Spinal cord (tissue), 10 donors: ENCODE measurements around the gene UBTF. TPM values are rescaled to one million over a fixed set of nuclear protein-coding genes. Genes with fewer than 3 reads are reported as not detected.

Source experiments
- DNase-seq, 6 donors: peaks; one replicate each; pipeline versions ENCODE4 v3.0.0 to v3.0.0-alpha.2; 2013 to 2015; ENCODE audit warnings: low spot score in 6 of 6, low read depth in 4 of 6
- H3K27ac ChIP-seq: one replicate; pipeline ENCODE4 v1.5.1; 2013; ENCODE audit warnings: low read depth, low read length, control low read depth
- H3K27me3 ChIP-seq: one replicate; pipeline ENCODE4 v1.6.1; 2013; ENCODE audit warnings: low read length; ENCODE audit not compliant: control insufficient read depth, insufficient read depth
- H3K36me3 ChIP-seq: one replicate; pipeline ENCODE4 v1.6.1; 2013; ENCODE audit warnings: low read length; ENCODE audit not compliant: control insufficient read depth, insufficient read depth
- H3K4me1 ChIP-seq: one replicate; pipeline ENCODE4 v1.6.1; 2013; ENCODE audit warnings: low read length; ENCODE audit not compliant: control insufficient read depth, insufficient read depth
- H3K4me3 ChIP-seq: one replicate; pipeline ENCODE4 v1.5.1; 2013; ENCODE audit warnings: low read depth, low read length, control low read depth
- H3K9me3 ChIP-seq: one replicate; pipeline ENCODE4 v1.6.1; 2013; ENCODE audit warnings: low read length; ENCODE audit not compliant: control insufficient read depth, insufficient read depth
- WGBS: methylation state at CpG from one replicate; pipeline ENCODE4 v1.1.5; 2013; ENCODE audit warnings: missing lambda C conversion rate; ENCODE audit not compliant: insufficient coverage; 5-methylcytosine and 5-hydroxymethylcytosine counted together
- long read RNA-seq, 4 donors: transcript quantifications; one replicate each; lab custom pipeline, GENCODE V29; 2026
- polyA plus RNA-seq, 2 donors: library from polyadenylated mRNA; unstranded; fragments of 120-200 nt; gene quantifications; one replicate each; pipeline ENCODE4 v1.2.1, GENCODE V29; 2013; ENCODE audit not compliant: insufficient read length in 2 of 2
- total RNA-seq, 2 donors: library from RNA; depleted of rRNA in 1 of 2; stranded (reverse); fragments of 120-200 nt in 1 of 2; fragments of >200 nt in 1 of 2; gene quantifications; one replicate each; pipeline versions ENCODE4 v1.2.3 to v1.2.4, GENCODE V29; 2013 to 2014
- donor health status: healthy.

UBTF gene
- total RNA-seq (100 to 1,000 TPM in 1 of 2 donors, 10 to 100 TPM in 1; 48.6 to 101 TPM), polyA plus RNA-seq (100 to 1,000 TPM; 123 to 127 TPM)
- long read RNA-seq, donor 1, full-length matches to known transcripts, result 8 of 34 reads
- long read RNA-seq, donor 1, partial matches to known transcripts, result 26 of 34 reads
- long read RNA-seq, donor 1, other reads (novel, unspliced or antisense), result 0 of 34 reads
- long read RNA-seq, donor 2, full-length matches to known transcripts, result 3 of 8 reads
- long read RNA-seq, donor 2, partial matches to known transcripts, result 5 of 8 reads
- long read RNA-seq, donor 2, other reads (novel, unspliced or antisense), result 0 of 8 reads
- long read RNA-seq, donor 3, partial matches to known transcripts, result 11 of 13 reads
- long read RNA-seq, donor 3, other reads (novel, unspliced or antisense), result 0 of 13 reads
- long read RNA-seq, donor 4, full-length matches to known transcripts, result 3 of 3 reads
- long read RNA-seq, donor 4, partial matches to known transcripts, result 0 of 3 reads
- long read RNA-seq, donor 4, other reads (novel, unspliced or antisense), result 0 of 3 reads

- Histone ChIP-seq H3K4me3 (peak within 1 kb of the TSS; percentile 85), H3K27ac (peak within 1 kb of the TSS; percentile 96), H3K36me3 (peaks cover 35% of the 10 kb centered on the region), H3K27me3 (no peaks in the 10 kb centered on the region), H3K9me3 (no peaks in the 10 kb centered on the region), H3K4me1 (peaks cover 42% of the 10 kb centered on the region)
- DNase-seq, result peak in 3 of 6 donors; percentile 69 to 93 (median 92)
- WGBS, result 0% methylated on average over 57 of the region's 76 CpGs
These were observed at the start of gene UBTF for GRCh38 chr17:44219616-44220212. Gene UBTF, minus strand, starts transcription at chr17:44219675. Its CDS starts 1,446 bp downstream, at chr17:44218229.

- DNase-seq, result peak in 1 of 6 donors; percentile 14
- no peaks in the 10 kb centered on the region for H3K9me3 ChIP-seq
- no peak overlapping the region for H3K4me3 ChIP-seq
- peaks cover 13% of the 10 kb centered on the region for H3K4me1 ChIP-seq
- 64% methylated on average over 8 of the region's 11 CpGs for WGBS
- H3K27ac ChIP-seq, result no peak overlapping the region
- no peaks in the 10 kb centered on the region for H3K27me3 ChIP-seq
- no peaks in the 10 kb centered on the region for H3K36me3 ChIP-seq
These were observed 49.4 kb upstream of the UBTF start for GRCh38 chr17:44268709-44269534.

GRCh38 chr17:44267818-44268490 lies 48.5 kb upstream of the UBTF start, which contains the start of gene SLC4A1:
Gene SLC4A1, minus strand, starts transcription at chr17:44268135. Its CDS starts 5,269 bp downstream, at chr17:44262866.
- no peak for DNase-seq
- Histone ChIP-seq H3K9me3 (no peaks in the 10 kb centered on the region), H3K36me3 (no peaks in the 10 kb centered on the region), H3K4me1 (peaks cover 13% of the 10 kb centered on the region), H3K27ac (no peak within 1 kb of the TSS), H3K4me3 (no peak within 1 kb of the TSS), H3K27me3 (no peaks in the 10 kb centered on the region)
- WGBS, result 80% methylated on average over 13 of the region's 14 CpGs

- no peaks in the 10 kb centered on the region for H3K36me3 ChIP-seq
- no peaks in the 10 kb centered on the region for H3K9me3 ChIP-seq
- H3K4me1 ChIP-seq, result peaks cover 13% of the 10 kb centered on the region
- H3K27me3 ChIP-seq, result no peaks in the 10 kb centered on the region
- H3K4me3 ChIP-seq, result no peak overlapping the region
- no peak for DNase-seq
- WGBS, result no CpG with 5 or more reads among the region's 5 CpGs
- H3K27ac ChIP-seq, result no peak overlapping the region
These were observed 47.6 kb upstream of the UBTF start for GRCh38 chr17:44267165-44267455.

GRCh38 chr17:44266402-44267164 lies 47.1 kb upstream of the UBTF start:
- Histone ChIP-seq H3K27me3 (no peaks in the 10 kb centered on the region), H3K36me3 (no peaks in the 10 kb centered on the region), H3K27ac (no peak overlapping the region), H3K4me1 (peaks cover 13% of the 10 kb centered on the region), H3K4me3 (no peak overlapping the region), H3K9me3 (no peaks in the 10 kb centered on the region)
- no peak for DNase-seq
- 94% methylated on average over 5 of the region's 9 CpGs for WGBS

- Histone ChIP-seq H3K9me3 (no peaks in the 10 kb centered on the region), H3K4me1 (peaks cover 7% of the 10 kb centered on the region), H3K27ac (no peak overlapping the region), H3K36me3 (no peaks in the 10 kb centered on the region), H3K4me3 (no peak overlapping the region), H3K27me3 (no peaks in the 10 kb centered on the region)
- DNase-seq, result no peak
- 85% methylated on average over 7 of the region's 7 CpGs for WGBS
These were observed 43.9 kb upstream of the UBTF start for GRCh38 chr17:44263345-44263902.

- Histone ChIP-seq H3K36me3 (no peaks in the 10 kb centered on the region), H3K9me3 (no peaks in the 10 kb centered on the region), H3K27me3 (no peaks in the 10 kb centered on the region), H3K4me3 (no peak overlapping the region), H3K4me1 (peaks cover 1% of the 10 kb centered on the region), H3K27ac (no peak overlapping the region)
- 71% methylated on average over 9 of the region's 11 CpGs for WGBS
- DNase-seq, result no peak
These were observed 43.3 kb upstream of the UBTF start for GRCh38 chr17:44262654-44263225.

GRCh38 chr17:44260296-44260695 lies 40.8 kb upstream of the UBTF start:
- no peak overlapping the region for H3K4me3 ChIP-seq
- no peak for DNase-seq
- H3K9me3 ChIP-seq, result no peaks in the 10 kb centered on the region
- H3K27ac ChIP-seq, result no peak overlapping the region
- no peaks in the 10 kb centered on the region for H3K4me1 ChIP-seq
- no peaks in the 10 kb centered on the region for H3K27me3 ChIP-seq
- H3K36me3 ChIP-seq, result no peaks in the 10 kb centered on the region
- 88% methylated on average over 5 of the region's 6 CpGs for WGBS
